ENCODE results near the gene ITGAE. TPM values are rescaled to one million over a fixed set of nuclear protein-coding genes. Genes with fewer than 3 reads are reported as not detected.
A peak's percentile ranks its signal among the peaks of the same experiment; 100 is the strongest.

The ITGAE gene
- polyA plus RNA-seq, 3 donors = 66.6 to 102 (median 78.8) TPM

- WGBS (ENCODE audit: insufficient coverage) = 97% methylated on average over 30 of the region's 44 CpGs
- Mint-ChIP-seq H3K4me3 (no peak overlapping the region), H3K36me3 (peaks cover 0 to 1% of the 10 kb centered on the region in 2 donors), H3K27me3 (ENCODE audit: low read depth in 3 of 3) (peaks cover 11 to 18% (median 18%) of the 10 kb centered on the region in 3 donors), H3K4me1 (peaks cover 3% of the 10 kb centered on the region), H3K27ac (peak overlapping the region in 2 of 7 donors; percentile 2 to 9), H3K9me3 (peaks cover 0 to 3% (median 0%) of the 10 kb centered on the region in 7 donors)
- no peak for DNase-seq
- Histone ChIP-seq H3K4me1 (ENCODE audit: control insufficient read depth in 1 of 2, insufficient read depth in 2 of 2, low read length in 2 of 2) (peaks cover 0 to 2% of the 10 kb centered on the region in 2 donors), H3K9me3 (replicated peaks in 1 of 2; ENCODE audit: control insufficient read depth in 1 of 2, insufficient read depth in 1 of 2, low read length in 2 of 2) (no peaks in the 10 kb centered on the region), H2AFZ (ENCODE audit: insufficient read depth, low read depth, low read length, poor library complexity, severe bottlenecking) (no peak overlapping the region), H3K9ac (ENCODE audit: insufficient read depth, low read length, poor library complexity, severe bottlenecking) (no peak overlapping the region), H3K36me3 (replicated peaks in 1 of 2; ENCODE audit: control insufficient read depth in 1 of 2, insufficient read depth in 2 of 2, low read length in 2 of 2) (no peaks in the 10 kb centered on the region), H3K27ac (ENCODE audit: low read depth in 1 of 2, low read length in 2 of 2) (no peak overlapping the region), H3K4me3 (replicated peaks in 1 of 3; ENCODE audit: low read depth in 2 of 3, low read length in 3 of 3) (no peak overlapping the region), H4K20me1 (ENCODE audit: insufficient read depth, low read length) (no peaks in the 10 kb centered on the region), H3K79me2 (ENCODE audit: insufficient read depth, low read length) (no peaks in the 10 kb centered on the region), H3K27me3 (ENCODE audit: control insufficient read depth in 2 of 2, insufficient read depth in 2 of 2, low read length in 2 of 2) (peaks cover 0 to 3% of the 10 kb centered on the region in 2 donors), H3K4me2 (replicated peaks; ENCODE audit: extremely low read depth, low read length, poor library complexity, severe bottlenecking) (no peak overlapping the region)
- intact Hi-C loops (cut with micrococcal nuclease) = no loop called here
- TF ChIP-seq CTCF (IDR thresholded peaks at IDR 0.05) = no peak
Observed at GRCh38 chr17:3689262-3690093, 111.5 kb downstream of the ITGAE start.

- intact Hi-C loops (cut with micrococcal nuclease) = no loop called here
- no peaks in the 10 kb centered on the region for H4K20me1 ChIP-seq (ENCODE audit: insufficient read depth, low read length)
- H3K27me3 ChIP-seq (ENCODE audit: control insufficient read depth in 2 of 2, insufficient read depth in 2 of 2, low read length in 2 of 2) = no peaks in the 10 kb centered on the region
- H2AFZ ChIP-seq (ENCODE audit: insufficient read depth, low read depth, low read length, poor library complexity, severe bottlenecking) = no peak overlapping the region
- H3K9ac ChIP-seq (ENCODE audit: insufficient read depth, low read length, poor library complexity, severe bottlenecking) = no peak overlapping the region
- H3K4me3 ChIP-seq (replicated peaks in 1 of 3; ENCODE audit: low read depth in 2 of 3, low read length in 3 of 3) = no peak overlapping the region
- Mint-ChIP-seq H3K27ac (no peak overlapping the region), H3K9me3 (peaks cover 0 to 3% (median 0%) of the 10 kb centered on the region in 7 donors), H3K4me3 (no peak overlapping the region), H3K36me3 (peaks cover 0 to 1% of the 10 kb centered on the region in 2 donors), H3K27me3 (ENCODE audit: low read depth in 3 of 3) (peaks cover 7 to 16% (median 15%) of the 10 kb centered on the region in 3 donors), H3K4me1 (peaks cover 2% of the 10 kb centered on the region)
- H3K79me2 ChIP-seq (ENCODE audit: insufficient read depth, low read length) = no peaks in the 10 kb centered on the region
- TF ChIP-seq CTCF (IDR thresholded peaks at IDR 0.05) = no peak
- no peaks in the 10 kb centered on the region for H3K36me3 ChIP-seq (replicated peaks in 1 of 2; ENCODE audit: control insufficient read depth in 1 of 2, insufficient read depth in 2 of 2, low read length in 2 of 2)
- H3K9me3 ChIP-seq (replicated peaks in 1 of 2; ENCODE audit: control insufficient read depth in 1 of 2, insufficient read depth in 1 of 2, low read length in 2 of 2) = no peaks in the 10 kb centered on the region
- H3K4me1 ChIP-seq (ENCODE audit: control insufficient read depth in 1 of 2, insufficient read depth in 2 of 2, low read length in 2 of 2) = no peaks in the 10 kb centered on the region
- no peak for DNase-seq
- no peak overlapping the region for H3K4me2 ChIP-seq (replicated peaks; ENCODE audit: extremely low read depth, low read length, poor library complexity, severe bottlenecking)
- 92% methylated on average over 11 of the region's 14 CpGs for WGBS (ENCODE audit: insufficient coverage)
- no peak overlapping the region for H3K27ac ChIP-seq (ENCODE audit: low read depth in 1 of 2, low read length in 2 of 2)
Observed at GRCh38 chr17:3688852-3689261, 112.1 kb downstream of the ITGAE start.
